HCT116 (cell line): ENCODE results near the gene C2orf76. TPM values are rescaled to one million over a fixed set of nuclear protein-coding genes. Genes with fewer than 3 reads are reported as not detected.
A peak's percentile ranks its signal among the peaks of the same experiment; 100 is the strongest.

Experiments used
- ATAC-seq: fragments of 200-7000 bp; cut with Tn5 transposase; 2 replicates; pipeline ENCODE4 v1.9.1; 2020; ENCODE audit warnings: mild to moderate bottlenecking, moderate library complexity
- BruUV-seq: library from RNA; stranded (reverse); fragments of 400-500 nt; replicated peaks from 2 replicates; lab custom pipeline; 2021; lab: Mats Ljungman, UMichigan
- CTCF ChIA-PET: fragments of 300-600 bp; sonication (Branson Sonifier 250); formaldehyde crosslinking; loops from one replicate; lab custom pipeline; 2021; ENCODE audit warnings: antibody characterized with exemption; lab: Charles Lee
- POLR2A ChIA-PET: fragments of 300-600, 350-600 bp; sonication (Branson Sonifier 250); formaldehyde crosslinking; loops from one replicate; lab custom pipeline; 2021; ENCODE audit warnings: antibody characterized with exemption; lab: Charles Lee
- RAD21 ChIA-PET, 2 experiments: fragments of 300-600 bp; sonication (Branson Sonifier 250); formaldehyde crosslinking; loops; one replicate each; lab custom pipeline; 2023; ENCODE audit warnings: low total read pairs in 2 of 2; ENCODE audit not compliant: uncharacterized antibody in 2 of 2, unreplicated experiment in 2 of 2, low non-redundant PET in 1 of 2; lab: Charles Lee
- DNase-seq: peaks from one replicate; pipeline ENCODE4 v3.0.0-alpha.2; 2010; ENCODE audit warnings: low read depth, low spot score
- H2AFZ ChIP-seq: fragments of 200-600 bp; shearing (Covaris generic), sonication (generic); 2 replicates; pipeline ENCODE4 v1.6.1; 2017; ENCODE audit warnings: low read depth, mixed run types, mixed read lengths, antibody characterized with exemption, low read length; ENCODE audit not compliant: poor library complexity, severe bottlenecking
- H3K27ac ChIP-seq: 2 replicates; pipeline ENCODE4 v1.5.1; 2012; ENCODE audit warnings: low read depth, low read length
- H3K27me3 ChIP-seq: fragments of 200-600 bp; sonication (generic); 2 replicates; pipeline ENCODE4 v1.6.1; 2016; ENCODE audit warnings: mixed run types, low read length, mixed read lengths; ENCODE audit not compliant: insufficient read depth
- H3K36me3 ChIP-seq, 2 experiments: fragments of 200-500 bp in 1 of 2; fragments of 200-600 bp in 1 of 2; sonication (Bioruptor generic) in 1 of 2; sonication (generic) in 1 of 2; 2 replicates each; pipeline versions ENCODE4 v1.5.1 to v1.6.1; 2014 to 2016; ENCODE audit warnings: low read length in 2 of 2, inconsistent platforms in 1 of 2, mixed read lengths in 1 of 2, mixed run types in 1 of 2; ENCODE audit not compliant: insufficient read depth in 2 of 2, control insufficient read depth in 1 of 2
- H3K4me1 ChIP-seq, 2 experiments: fragments of 200-600 bp in 1 of 2; sonication (generic) in 1 of 2; 2 replicates each; pipeline versions ENCODE4 v1.5.1 to v1.6.1; 2012 to 2017; ENCODE audit warnings: low read length in 2 of 2, inconsistent platforms in 1 of 2, mild to moderate bottlenecking in 1 of 2, mixed read lengths in 1 of 2, mixed run types in 1 of 2, moderate library complexity in 1 of 2; ENCODE audit not compliant: insufficient read depth in 2 of 2, control insufficient read depth in 1 of 2
- H3K4me2 ChIP-seq: fragments of 200-600 bp; sonication (generic); 2 replicates; pipeline ENCODE4 v1.6.1; 2017; ENCODE audit warnings: mixed run types, low read length, mixed read lengths
- H3K4me3 ChIP-seq, 2 experiments: fragments of 200-600 bp in 1 of 2; sonication (generic) in 1 of 2; replicated peaks in 1 of 2; 2 replicates each; pipeline ENCODE4 v1.5.1; 2011 to 2016; ENCODE audit warnings: low read length in 2 of 2, control low read depth in 1 of 2, low read depth in 1 of 2, mild to moderate bottlenecking in 1 of 2, mixed read lengths in 1 of 2, mixed run types in 1 of 2
- H3K79me2 ChIP-seq: fragments of 200-600 bp; sonication (generic); 2 replicates; pipeline ENCODE4 v1.6.1; 2017; ENCODE audit warnings: mild to moderate bottlenecking, mixed run types, low read length, moderate library complexity, mixed read lengths; ENCODE audit not compliant: insufficient read depth
- H3K9ac ChIP-seq: fragments of 200-600 bp; sonication (generic); 2 replicates; pipeline ENCODE4 v1.6.1; 2016; ENCODE audit warnings: low read length, mixed read lengths
- H3K9me2 ChIP-seq: fragments of 200-600 bp; sonication (generic), shearing (Covaris generic); 2 replicates; pipeline ENCODE4 v1.6.1; 2017; ENCODE audit warnings: mixed run types, mild to moderate bottlenecking, moderate library complexity; ENCODE audit not compliant: insufficient read depth
- H3K9me3 ChIP-seq, 2 experiments: fragments of 200-500 bp in 1 of 2; fragments of 200-600 bp in 1 of 2; sonication (Bioruptor generic) in 1 of 2; sonication (generic) in 1 of 2; 2 replicates each; pipeline ENCODE4 v1.6.1; 2014 to 2017; ENCODE audit warnings: low read length in 2 of 2, mixed read lengths in 2 of 2, inconsistent platforms in 1 of 2, low read depth in 1 of 2, mild to moderate bottlenecking in 1 of 2, mixed run types in 1 of 2, moderate library complexity in 1 of 2; ENCODE audit not compliant: control insufficient read depth in 1 of 2, insufficient read depth in 1 of 2
- H4K20me1 ChIP-seq: fragments of 200-600 bp; sonication (generic), shearing (Covaris generic); 2 replicates; pipeline ENCODE4 v1.6.1; 2017; ENCODE audit warnings: mixed run types, mild to moderate bottlenecking, moderate library complexity; ENCODE audit not compliant: insufficient read depth
- CEBPB ChIP-seq: IDR thresholded peaks from 2 replicates; pipeline ENCODE4 v1.6.1; 2012; ENCODE audit warnings: low read depth
- EGR1 ChIP-seq: IDR thresholded peaks from 2 replicates; pipeline ENCODE4 v1.6.1; 2012; ENCODE audit warnings: low read depth
- ELF1 ChIP-seq: IDR thresholded peaks from 2 replicates; pipeline ENCODE4 v1.6.1; 2012; ENCODE audit warnings: low read depth, borderline replicate concordance
- JUND ChIP-seq: IDR thresholded peaks from 2 replicates; pipeline ENCODE4 v1.6.1; 2012
- POLR2A ChIP-seq: IDR thresholded peaks from 2 replicates; pipeline ENCODE4 v1.7.0; 2011; ENCODE audit warnings: borderline replicate concordance; ENCODE audit not compliant: insufficient read depth, insufficient read length; ENCODE audit errors: extremely low read depth
- SP1 ChIP-seq: IDR thresholded peaks from 2 replicates; pipeline ENCODE4 v1.6.1; 2012; ENCODE audit warnings: low read depth
- SRF ChIP-seq: IDR thresholded peaks from 2 replicates; pipeline ENCODE4 v1.6.1; 2012; ENCODE audit warnings: low read depth
- TCF7L2 ChIP-seq: IDR thresholded peaks from 2 replicates; pipeline ENCODE4 v1.7.0; 2011; ENCODE audit warnings: borderline replicate concordance, inconsistent platforms; ENCODE audit not compliant: insufficient read depth, insufficient read length; ENCODE audit errors: extremely low read depth
- ZNF274 ChIP-seq: fragments of 200-500 bp; sonication (Bioruptor generic); IDR thresholded peaks from 2 replicates; pipeline ENCODE4 v1.6.1; 2014; ENCODE audit warnings: mild to moderate bottlenecking, low read depth, low read length, inconsistent platforms
- intact Hi-C: fragments of 100-400 bp; cut with micrococcal nuclease; formaldehyde crosslinking; loops from 2 replicates; pipeline ENCODE4 v1.10.0; 2022
- total RNA-seq: library from RNA; stranded (reverse); gene quantifications from one replicate; pipeline ENCODE4 v1.2.1, GENCODE V29; 2021; ENCODE audit not compliant: unreplicated experiment

Gene C2orf76
- total RNA-seq, 1 experiment from 2014 or later: 10.5 TPM

- peak; percentile 71; the same call in 1 of the 2 replicates for TF ChIP-seq EGR1
- no peak for TF ChIP-seq ELF1
- TF ChIP-seq JUND: peak; percentile 58
- TF ChIP-seq POLR2A: no peak
- TF ChIP-seq CEBPB: peak; percentile 75
These were observed 110.7 kb downstream of the C2orf76 start (continued) for GRCh38 chr2:119255760-119256581.

GRCh38 chr2:119254601-119255080, 112.0 kb downstream of the C2orf76 start:
- H4K20me1 ChIP-seq: no peaks in the 10 kb centered on the region; the same call in 1 of the 2 replicates
- H3K4me2 ChIP-seq: no peak overlapping the region
- no peaks in the 10 kb centered on the region for H3K9me3 ChIP-seq
- CTCF ChIA-PET: interaction anchor here (1.2 kb wide), 1 partner anchor 10 kb away, joined by 4 read pairs; no protein-coding TSS in a partner anchor
- ATAC-seq: no peak
- no peak overlapping the region for H2AFZ ChIP-seq
- no peak overlapping the region for H3K9ac ChIP-seq
- no peaks in the 10 kb centered on the region for H3K9me2 ChIP-seq
- peaks cover 53 to 88% of the 10 kb centered on the region in 2 experiments for H3K4me1 ChIP-seq
- TF ChIP-seq ELF1: no peak
- no peak for TF ChIP-seq CEBPB
- no peak for TF ChIP-seq SRF
- TF ChIP-seq ZNF274: no peak
- TF ChIP-seq JUND: no peak
- TF ChIP-seq TCF7L2: no peak
- TF ChIP-seq SP1: no peak
- TF ChIP-seq, all 23 proteins: peak for 0
- DNase-seq: no peak
- POLR2A ChIA-PET: no interaction called here
- Histone ChIP-seq H3K4me3 (no peak overlapping the region), H3K27ac (peak overlapping the region; percentile 1; the same call in 1 of the 2 replicates), H3K27me3 (no peaks in the 10 kb centered on the region), H3K36me3 (peaks cover 0 to 30% of the 10 kb centered on the region in 2 experiments; a peak in 1 of 4 replicates), H3K79me2 (peaks cover 12% of the 10 kb centered on the region; the same call in 1 of the 2 replicates)
- no TSS peak for BruUV-seq
- RAD21 ChIA-PET: no interaction called here
- intact Hi-C loops: no loop called here
